Motor neuron (in vitro differentiated cells): ENCODE data around the gene KCNQ1. TPM values are rescaled to one million over a fixed set of nuclear protein-coding genes. Genes with fewer than 3 reads are reported as not detected.

Experiments used
- ATAC-seq, 8 experiments: fragments of 200-7000 bp; cut with Tn5 transposase; replicated peaks in 6 of 8; 2 replicates each; pipeline ENCODE4 v1.8.0; 2021; ENCODE audit warnings: mild to moderate bottlenecking in 8 of 8, moderate library complexity in 8 of 8
- H3K27ac ChIP-seq, 2 donors: fragments of 250-450 bp; sonication (Bioruptor Pico); 2 replicates each; pipeline ENCODE4 v1.9.0; 2021; ENCODE audit warnings: antibody characterized with exemption in 2 of 2, mild to moderate bottlenecking in 2 of 2, moderate library complexity in 1 of 2
- H3K4me1 ChIP-seq, 2 donors: fragments of 250-450 bp; sonication (Bioruptor Pico); replicated peaks in 1 of 2; 2 replicates each; pipeline ENCODE4 v1.6.1; 2021; ENCODE audit warnings: antibody characterized with exemption in 2 of 2, mild to moderate bottlenecking in 2 of 2, moderate library complexity in 1 of 2
- H3K4me3 ChIP-seq, 5 donors: fragments of 250-450 bp; sonication (Bioruptor Pico); 2 replicates each; pipeline ENCODE4 v1.9.0; 2021; ENCODE audit warnings: antibody characterized with exemption in 5 of 5, mild to moderate bottlenecking in 5 of 5, moderate library complexity in 4 of 5
- WGBS, 10 experiments: fragments of 450-650 bp; shearing (Covaris generic); methylation state at CpG; one replicate each; pipeline ENCODE4 v1.0.0; 2022; 5-methylcytosine and 5-hydroxymethylcytosine counted together
- in situ Hi-C, 9 experiments: fragments of 400-800 bp; cut with MboI; loops; one replicate each; pipeline ENCODE4 v1.15.0; 2021; ENCODE audit warnings: low sequenced_read_pairs in 9 of 9, low pct_unique_long_range_greater_than_20kb in 2 of 9; ENCODE audit not compliant: unreplicated experiment in 9 of 9
- total RNA-seq, 8 experiments: library from RNA; unstranded; fragments of 300-600 nt; gene quantifications; 2 replicates each; pipeline versions ENCODE4 v1.2.3 to v1.2.4, GENCODE V29; 2022

KCNQ1 gene
- total RNA-seq, 8 experiments from 2014 or later: 0.04 to 0.66 (median 0.20) TPM; not detected in 2

DNA sequence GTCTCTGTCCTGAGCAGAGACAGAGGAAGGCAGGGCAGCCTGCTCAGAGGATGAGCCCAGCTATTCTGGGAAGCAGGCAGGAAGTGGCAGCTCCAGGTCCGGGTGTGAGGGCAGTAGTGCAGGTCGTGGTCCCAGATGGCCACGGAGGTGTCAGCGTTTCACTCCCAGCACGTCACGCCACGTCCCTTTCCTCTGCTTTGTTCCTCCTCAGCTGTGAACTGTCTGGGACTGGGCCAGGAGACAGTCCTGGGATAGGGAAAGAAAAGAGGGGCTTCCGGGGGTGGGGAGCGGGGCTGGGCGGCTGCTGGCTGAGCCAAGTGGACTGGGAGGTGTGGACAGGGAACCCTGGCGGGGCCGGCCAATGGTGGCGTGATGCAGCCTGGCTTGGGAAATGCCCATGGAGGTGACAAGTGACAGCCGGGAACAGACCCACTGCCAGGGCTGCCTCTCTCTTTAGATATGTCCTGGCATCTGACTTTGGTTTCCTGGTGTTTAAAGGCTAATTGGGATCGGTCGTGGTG lies 64.7 kb downstream of the KCNQ1 start:
- in situ Hi-C loops: loop anchor here in 2 of 9 experiments (10.0 to 25.0 kb wide), 2 partner anchors 75 to 297 kb away; no protein-coding TSS in a partner anchor
- no peak for ATAC-seq
- WGBS, 10 experiments: 13 to 88% (median 40%) methylated on average over 1 to 3 of the region's 16 CpGs; no CpG with 5 or more reads in 7 of the 10 experiments
- Histone ChIP-seq H3K27ac (no peak overlapping the region), H3K4me1 (no peaks in the 10 kb centered on the region), H3K4me3 (no peak overlapping the region)

DNA sequence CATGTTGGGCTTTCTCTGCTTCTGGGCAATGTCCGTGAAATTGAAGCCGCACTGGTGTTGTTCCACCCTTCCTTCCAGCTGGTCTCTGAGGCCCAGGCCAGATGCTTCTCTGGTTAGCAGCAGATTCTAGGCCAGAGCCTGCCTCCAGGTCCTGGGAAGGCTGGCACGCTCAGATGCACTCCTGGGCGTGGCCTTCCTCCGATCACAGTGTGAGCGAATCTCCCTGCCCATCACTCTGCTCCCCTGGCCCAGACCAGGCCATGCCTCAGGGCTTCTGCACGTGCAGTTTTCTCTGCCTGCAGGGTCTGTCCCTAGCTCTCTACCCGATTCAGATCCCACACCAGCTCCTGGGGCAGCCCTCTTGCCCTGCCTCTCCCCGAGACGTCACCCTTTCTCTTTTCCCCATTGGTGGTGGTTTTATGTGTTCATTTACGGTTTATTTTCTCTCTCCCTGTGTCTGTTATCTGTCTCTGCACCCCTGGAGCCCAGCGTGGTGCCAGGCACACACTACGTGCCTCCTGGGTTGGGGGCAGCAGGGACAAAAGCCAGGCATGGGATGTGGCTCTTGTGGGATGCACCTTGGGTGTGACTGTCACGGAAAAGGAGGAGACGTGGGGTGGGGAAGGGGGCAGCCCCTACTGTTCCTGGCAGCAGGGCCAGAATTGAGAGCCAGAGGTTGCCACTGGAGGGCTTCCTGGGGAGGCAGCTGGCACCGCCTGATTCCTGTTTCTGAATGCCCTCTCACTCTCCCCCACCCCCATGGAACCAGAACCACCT lies 66.0 kb downstream of the KCNQ1 start:
- ATAC-seq: peak in 3 of 8 experiments; percentile 41 to 80 (median 68)

DNA sequence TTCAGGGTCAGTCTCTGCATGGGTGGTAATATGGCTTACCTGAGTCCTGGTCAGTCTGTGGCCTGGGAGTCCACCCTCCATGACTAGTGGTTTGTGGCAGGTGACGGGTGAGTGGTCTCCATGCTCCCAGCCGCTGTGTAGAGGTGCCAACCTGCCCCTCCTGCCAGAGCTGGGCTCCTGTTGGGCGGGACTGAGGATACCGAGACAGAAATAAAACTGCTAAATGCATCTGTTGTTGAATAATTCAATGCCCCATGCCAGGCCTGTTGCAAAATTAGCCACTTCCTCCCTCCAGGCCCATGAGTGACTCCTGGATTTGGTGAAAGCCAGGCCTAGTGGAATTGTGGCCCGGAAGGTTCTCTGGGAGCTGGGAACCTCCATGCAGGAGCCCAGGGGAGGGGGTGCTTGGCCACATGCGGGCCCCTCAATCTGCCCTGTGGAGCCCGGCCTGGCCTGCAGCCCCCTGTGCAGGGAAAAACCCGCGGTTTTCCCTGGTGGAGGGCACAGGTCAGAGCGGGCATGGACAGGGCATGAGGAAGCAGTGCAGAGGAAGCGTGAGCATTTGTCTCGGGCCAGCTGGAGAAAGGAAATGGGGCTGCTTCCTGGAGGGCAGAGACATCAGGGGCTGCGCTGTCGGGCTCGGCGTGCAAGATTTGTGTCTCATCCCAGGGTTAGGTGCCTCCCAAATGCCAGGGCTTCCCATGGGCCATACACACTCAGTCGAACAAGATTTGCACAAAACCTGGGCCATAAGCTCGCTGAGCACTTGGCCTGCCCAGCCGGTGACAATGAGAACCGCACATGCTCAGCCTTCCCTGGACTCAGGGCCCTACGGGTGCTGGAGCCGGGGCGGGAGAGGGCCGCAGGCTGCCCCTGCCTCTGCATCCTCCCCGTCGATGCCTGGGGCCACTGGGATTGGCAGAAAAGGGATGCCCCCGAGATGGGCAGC lies 66.9 kb downstream of the KCNQ1 start:
- peak in 1 of 8 experiments; percentile 23 for ATAC-seq
- Histone ChIP-seq H3K4me3 (no peak overlapping the region), H3K27ac (no peak overlapping the region), H3K4me1 (no peaks in the 10 kb centered on the region)
- in situ Hi-C loops: loop anchor here in 2 of 9 experiments (10.0 to 25.0 kb wide), 2 partner anchors 77 to 299 kb away; no protein-coding TSS in a partner anchor
- 39 to 100% (median 80%) methylated on average over 1 to 18 of the region's 27 CpGs; no CpG with 5 or more reads in 3 of the 10 experiments for WGBS, 10 experiments

More for the DNA sequence above, 66.0 kb downstream of the KCNQ1 start:
- H3K4me1 ChIP-seq: no peaks in the 10 kb centered on the region
- in situ Hi-C loops: loop anchor here in 2 of 9 experiments (10.0 to 25.0 kb wide), 2 partner anchors 76 to 299 kb away; no protein-coding TSS in a partner anchor
- WGBS, 10 experiments: 48 to 100% (median 63%) methylated on average over 2 to 9 of the region's 16 CpGs; no CpG with 5 or more reads in 4 of the 10 experiments
- H3K4me3 ChIP-seq: no peak overlapping the region
- H3K27ac ChIP-seq: no peak overlapping the region

DNA sequence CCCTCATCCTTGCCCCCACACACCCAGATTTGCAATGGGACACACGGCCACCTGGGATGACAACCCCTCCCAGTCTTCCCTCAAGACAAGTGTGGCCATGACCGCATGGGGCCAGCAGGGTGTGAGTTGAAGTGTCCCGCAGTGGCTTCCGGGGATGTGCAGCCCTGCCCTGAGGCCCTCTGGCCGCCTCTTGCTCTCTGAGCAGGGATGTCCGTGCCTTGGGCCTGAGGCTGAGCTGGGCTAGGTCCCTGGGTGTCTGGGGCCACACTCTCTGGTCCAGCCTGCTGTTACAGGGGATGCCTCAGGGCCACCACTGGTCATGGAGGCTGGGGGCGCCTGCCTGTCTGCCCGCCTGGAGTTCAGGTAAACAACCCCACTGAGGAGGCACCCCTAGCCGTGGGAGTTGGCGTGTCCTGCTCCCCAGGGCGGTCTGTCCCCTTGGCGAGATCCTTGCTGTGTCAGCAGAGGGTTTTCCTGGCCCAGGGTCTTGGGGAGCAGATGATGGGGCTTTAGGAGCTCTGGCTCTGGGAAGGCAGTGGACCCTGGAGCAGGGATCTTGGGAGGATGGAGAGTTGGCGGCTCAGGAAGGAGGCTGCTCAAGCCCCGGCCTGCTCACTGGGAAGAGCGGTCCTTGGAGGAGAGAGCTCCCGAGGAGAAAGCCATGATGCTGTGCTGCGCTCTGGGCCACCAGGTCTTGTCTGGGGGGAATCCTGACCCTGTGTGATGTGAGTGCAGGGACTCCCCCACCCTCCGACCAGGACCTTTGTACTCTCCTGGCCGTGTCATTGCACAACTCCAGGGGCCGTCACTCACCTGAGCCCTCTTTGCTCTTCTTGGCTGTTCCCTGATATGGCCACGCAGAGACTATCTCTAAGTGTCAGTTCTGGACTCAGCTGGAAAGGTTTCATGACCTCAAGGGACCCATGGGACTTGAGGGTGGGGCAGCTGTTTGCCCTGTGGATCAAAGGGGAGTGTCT lies 67.9 kb downstream of the KCNQ1 start:
- WGBS, 10 experiments: 33 to 100% (median 66%) methylated on average over 2 to 7 of the region's 21 CpGs; no CpG with 5 or more reads in 2 of the 10 experiments
- H3K27ac ChIP-seq: no peak overlapping the region
- no peak for ATAC-seq
- H3K4me3 ChIP-seq: no peak overlapping the region
- in situ Hi-C loops: loop anchor here in 2 of 9 experiments (10.0 to 25.0 kb wide), 2 partner anchors 78 to 300 kb away; no protein-coding TSS in a partner anchor
- no peaks in the 10 kb centered on the region for H3K4me1 ChIP-seq

DNA sequence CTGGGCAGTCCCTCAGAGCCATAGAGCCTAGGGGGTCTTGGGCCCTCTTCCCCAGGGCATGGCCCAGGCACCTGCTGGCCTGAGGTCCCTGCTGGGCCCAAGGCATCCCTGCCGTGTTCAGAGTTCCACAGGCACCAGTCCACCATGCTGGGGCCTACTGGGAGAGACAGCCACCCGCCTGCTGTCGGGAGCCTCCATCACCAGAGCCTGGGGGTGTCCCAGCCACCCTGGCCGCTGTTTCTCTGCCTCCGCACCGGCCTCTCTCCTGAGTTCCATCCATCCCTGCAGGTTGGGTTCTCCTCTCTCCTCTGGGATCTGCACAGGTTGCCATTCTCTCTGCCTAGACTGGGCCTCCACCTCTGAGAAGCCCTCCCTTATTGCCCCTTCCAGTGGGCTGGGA lies 68.6 kb downstream of the KCNQ1 start:
- WGBS, 10 experiments: 40 to 73% (median 59%) methylated on average over 1 to 3 of the region's 6 CpGs; no CpG with 5 or more reads in 6 of the 10 experiments
- Histone ChIP-seq H3K4me3 (no peak overlapping the region), H3K27ac (no peak overlapping the region), H3K4me1 (no peaks in the 10 kb centered on the region)
- ATAC-seq: no peak
- in situ Hi-C loops: loop anchor here in 2 of 9 experiments (10.0 to 25.0 kb wide), 2 partner anchors 79 to 301 kb away; no protein-coding TSS in a partner anchor

DNA sequence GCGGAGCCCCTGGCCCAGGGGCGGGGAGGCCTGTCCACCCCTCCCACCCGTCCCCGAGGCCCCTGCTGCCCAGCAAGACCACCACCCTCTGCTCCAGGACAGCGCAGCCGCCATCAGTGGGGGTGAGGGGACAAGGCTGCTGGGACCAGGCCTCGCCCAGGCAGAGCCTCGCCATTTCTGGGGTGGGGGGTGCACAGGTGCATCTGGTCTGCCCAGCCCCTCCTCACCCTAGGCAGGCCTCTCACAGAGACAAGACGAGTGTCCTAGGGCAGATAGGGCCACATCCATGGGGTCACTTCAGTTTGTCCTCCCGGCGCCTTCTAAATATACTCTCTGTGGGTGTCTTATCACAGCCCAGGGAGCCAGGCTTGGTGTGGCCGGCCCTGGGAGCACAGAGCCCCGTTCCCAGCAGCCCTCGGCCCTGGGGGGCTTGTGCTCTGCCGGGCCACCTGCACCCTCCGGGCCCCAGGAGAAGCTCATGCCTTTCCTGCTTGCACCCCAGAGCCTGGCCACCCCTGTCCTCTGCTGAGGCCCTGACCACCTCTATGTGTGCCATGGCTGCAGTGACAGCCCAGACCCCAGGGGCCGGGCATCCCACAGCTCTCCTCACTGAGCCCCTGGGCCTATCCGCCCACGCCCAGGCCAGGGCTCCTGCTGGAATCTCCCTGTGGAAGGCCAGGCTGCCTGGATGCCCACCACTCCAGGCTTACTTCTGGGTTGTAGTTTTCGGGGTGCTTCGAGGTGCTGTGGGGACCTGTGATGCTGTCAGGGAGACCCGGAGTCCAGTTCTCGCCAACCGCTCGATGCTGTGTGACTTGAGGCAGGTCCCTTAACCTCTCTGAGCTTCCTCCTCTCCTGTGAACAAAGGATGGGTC lies 70.8 kb downstream of the KCNQ1 start:
- WGBS, 10 experiments: 60 to 65% methylated on average over 4 to 6 of the region's 25 CpGs; no CpG with 5 or more reads in 8 of the 10 experiments
- peaks cover 0 to 9% of the 10 kb centered on the region in 2 donors for H3K4me1 ChIP-seq
- no peak for ATAC-seq
- H3K4me3 ChIP-seq: no peak overlapping the region
- in situ Hi-C loops: loop anchor here in 2 of 9 experiments (10.0 to 25.0 kb wide), 2 partner anchors 81 to 303 kb away; no protein-coding TSS in a partner anchor
- no peak overlapping the region for H3K27ac ChIP-seq

DNA sequence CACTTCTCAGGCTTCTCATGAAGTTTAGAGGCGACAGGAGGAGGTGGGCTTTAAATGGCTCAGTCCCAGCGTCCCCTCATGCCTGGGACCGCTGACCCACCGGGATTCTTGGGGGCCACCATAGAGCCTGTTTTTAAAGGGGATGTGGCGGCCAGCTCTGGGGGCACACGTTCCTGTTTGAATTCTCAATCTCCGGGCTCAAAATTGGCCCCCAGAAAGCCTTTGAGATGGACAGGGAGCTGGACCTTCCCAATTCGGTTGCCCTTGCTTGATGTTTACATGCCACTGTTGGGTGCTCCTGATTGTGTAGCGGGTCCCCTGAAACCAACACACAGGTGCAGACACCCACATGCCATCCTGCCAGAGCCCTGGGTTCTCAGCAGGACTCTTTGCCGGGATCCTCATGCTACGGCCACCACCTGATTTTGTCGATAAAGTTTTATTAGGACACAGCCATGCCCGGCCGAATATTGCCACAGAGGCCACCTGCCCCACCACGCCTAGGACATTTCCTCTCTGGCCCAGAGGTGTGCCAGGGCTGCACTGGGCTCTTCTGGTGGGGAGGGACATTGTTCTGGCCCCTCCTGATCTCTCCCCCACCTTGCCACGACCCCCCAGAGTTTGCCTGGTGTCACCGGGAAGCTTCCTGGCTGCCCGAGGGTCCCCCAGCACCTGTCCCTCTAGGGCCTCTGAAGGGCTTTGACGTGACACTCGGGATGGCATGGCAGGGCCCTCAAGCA lies 71.6 kb downstream of the KCNQ1 start:
- no peak overlapping the region for H3K27ac ChIP-seq
- H3K4me3 ChIP-seq: no peak overlapping the region
- peaks cover 0 to 9% of the 10 kb centered on the region in 2 donors for H3K4me1 ChIP-seq
- ATAC-seq: no peak
- in situ Hi-C loops: loop anchor here in 2 of 9 experiments (10.0 to 25.0 kb wide), 2 partner anchors 82 to 304 kb away; no protein-coding TSS in a partner anchor
- 64 to 93% (median 80%) methylated on average over 1 to 12 of the region's 20 CpGs; no CpG with 5 or more reads in 5 of the 10 experiments for WGBS, 10 experiments

DNA sequence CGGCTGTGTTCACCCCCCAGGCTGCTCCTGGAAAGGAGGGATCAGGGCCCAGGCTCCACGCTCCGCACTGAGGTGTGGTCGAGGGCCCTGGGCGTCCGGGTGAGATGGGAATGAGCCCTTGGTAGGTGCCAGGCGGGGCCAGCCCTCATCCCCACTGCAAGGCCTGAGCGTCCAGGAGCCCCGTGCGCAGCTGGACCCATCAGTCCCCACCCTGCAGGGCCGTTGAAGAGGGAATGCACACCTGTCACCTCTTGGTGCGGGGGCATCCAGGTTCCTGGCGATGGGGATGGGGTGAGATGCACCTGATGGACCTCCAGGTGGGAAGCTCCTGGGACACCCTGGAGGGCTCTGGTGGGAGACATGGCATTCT lies 72.2 kb downstream of the KCNQ1 start:
- Histone ChIP-seq H3K27ac (no peak overlapping the region), H3K4me1 (peaks cover 0 to 9% of the 10 kb centered on the region in 2 donors), H3K4me3 (no peak overlapping the region)
- ATAC-seq: no peak
- WGBS, 10 experiments: 0 to 10% methylated on average over 1 to 2 of the region's 13 CpGs; no CpG with 5 or more reads in 8 of the 10 experiments
- in situ Hi-C loops: loop anchor here in 2 of 9 experiments (10.0 to 25.0 kb wide), 2 partner anchors 82 to 305 kb away; no protein-coding TSS in a partner anchor

DNA sequence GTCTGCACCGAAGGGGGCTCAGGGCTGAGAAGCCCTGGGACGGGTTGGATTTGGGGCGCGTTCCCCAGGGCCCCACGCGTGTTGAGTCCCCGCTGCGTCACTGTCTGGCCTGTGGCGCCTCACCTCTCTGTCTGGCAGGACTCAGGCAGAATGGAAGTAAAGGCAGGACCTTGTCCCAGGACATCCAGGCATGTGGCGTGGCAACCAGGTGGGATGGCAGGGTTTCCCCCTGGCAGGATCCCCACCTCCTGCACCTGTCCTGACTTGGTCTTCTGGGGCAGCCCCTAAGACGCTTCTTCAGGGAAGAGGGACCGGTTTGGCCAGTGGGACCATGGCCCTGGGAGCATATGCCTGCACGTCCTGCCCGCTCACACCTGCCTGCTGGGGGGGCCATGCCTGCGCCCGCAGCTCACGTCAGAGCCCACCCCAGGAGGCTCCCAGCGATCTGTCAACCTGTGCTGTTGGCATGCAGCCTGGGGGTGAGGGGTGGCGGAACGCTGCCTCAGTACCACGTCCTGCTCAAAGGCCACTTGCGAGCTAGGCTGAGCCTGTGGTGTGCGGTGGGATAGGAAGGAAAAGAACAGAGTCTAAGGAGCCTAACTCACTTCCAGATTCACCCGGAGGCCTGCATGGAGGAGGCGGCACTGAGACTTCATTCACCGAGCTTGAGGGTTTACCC lies 72.7 kb downstream of the KCNQ1 start:
- H3K27ac ChIP-seq: no peak overlapping the region
- H3K4me1 ChIP-seq: peaks cover 0 to 9% of the 10 kb centered on the region in 2 donors
- in situ Hi-C loops: loop anchor here in 2 of 9 experiments (10.0 to 25.0 kb wide), 2 partner anchors 83 to 305 kb away; no protein-coding TSS in a partner anchor
- no peak overlapping the region for H3K4me3 ChIP-seq
- ATAC-seq: no peak
- 60 to 100% (median 81%) methylated on average over 1 to 6 of the region's 26 CpGs; no CpG with 5 or more reads in 6 of the 10 experiments for WGBS, 10 experiments
